HepG2 (cell line): ENCODE results near the gene IER5L. TPM values are rescaled to one million over a fixed set of nuclear protein-coding genes. Genes with fewer than 3 reads are reported as not detected.
A peak's percentile ranks its signal among the peaks of the same experiment; 100 is the strongest.

Experiments used
- BCL6 ChIP-seq: IDR thresholded peaks from 2 replicates; pipeline ENCODE4 v1.6.1; 2016; ENCODE audit warnings: missing genetic modification reagents, missing compliant biosample characterization
- CHD2 ChIP-seq: IDR thresholded peaks from 2 replicates; pipeline ENCODE4 v1.6.1; 2011; ENCODE audit warnings: low read depth, low read length, improper control_type of control experiment
- DMAP1 ChIP-seq: IDR thresholded peaks from 2 replicates; pipeline ENCODE4 v1.6.1; 2016
- DPF2 ChIP-seq: sonication (generic); formaldehyde crosslinking; IDR thresholded peaks from 2 replicates; pipeline ENCODE4 v1.4.0; 2020; ENCODE audit warnings: mild to moderate bottlenecking, low read depth, missing genetic modification reagents, borderline replicate concordance
- FLYWCH1 ChIP-seq: sonication (generic); formaldehyde crosslinking; IDR thresholded peaks from 2 replicates; pipeline ENCODE4 v1.8.1; 2023; ENCODE audit warnings: mild to moderate bottlenecking, missing genetic modification reagents
- GABPA ChIP-seq, 2 experiments: IDR thresholded peaks; 2 replicates each; pipeline ENCODE4 v1.6.1; 2011 to 2016; ENCODE audit warnings: low read depth in 2 of 2, low read length in 1 of 2, missing biosample characterization in 1 of 2, missing genetic modification characterization in 1 of 2
- MTF2 ChIP-seq: sonication (generic); formaldehyde crosslinking; IDR thresholded peaks from 2 replicates; pipeline ENCODE4 v1.5.0; 2020; ENCODE audit warnings: missing genetic modification reagents, borderline replicate concordance
- NFE2 ChIP-seq: sonication (generic); formaldehyde crosslinking; IDR thresholded peaks from 2 replicates; pipeline ENCODE4 v1.4.0; 2020; ENCODE audit warnings: missing genetic modification reagents
- NR2F2 ChIP-seq: IDR thresholded peaks from 2 replicates; pipeline ENCODE4 v1.6.1; 2012; ENCODE audit warnings: low read depth, inconsistent platforms, borderline replicate concordance
- RFX3 ChIP-seq: IDR thresholded peaks from 2 replicates; pipeline ENCODE4 v1.6.1; 2016; ENCODE audit warnings: missing biosample characterization, missing genetic modification reagents
- RXRB ChIP-seq: IDR thresholded peaks from 2 replicates; pipeline ENCODE4 v1.6.1; 2016; ENCODE audit warnings: borderline replicate concordance, missing genetic modification reagents, missing compliant biosample characterization
- SUZ12 ChIP-seq: fragments of 150-350 bp; IDR thresholded peaks from 2 replicates; pipeline ENCODE4 v1.6.1; 2014; ENCODE audit warnings: low read depth, low read length
- TP53 ChIP-seq: sonication (generic); formaldehyde crosslinking; conservative IDR thresholded peaks from 2 replicates; pipeline ENCODE4 v1.4.0; 2020; ENCODE audit warnings: missing genetic modification reagents
- ZHX1 ChIP-seq: sonication (generic); formaldehyde crosslinking; IDR thresholded peaks from 2 replicates; pipeline ENCODE4 v1.8.1; 2022; ENCODE audit warnings: low read depth, mild to moderate bottlenecking, missing genetic modification reagents
- ZNF552 ChIP-seq: sonication (generic); formaldehyde crosslinking; IDR thresholded peaks from 2 replicates; pipeline ENCODE4 v1.9.0; 2022; ENCODE audit warnings: missing genetic modification reagents, mild to moderate bottlenecking, borderline replicate concordance
- ZNF644 ChIP-seq: IDR thresholded peaks from 2 replicates; pipeline ENCODE4 v1.6.1; 2016; ENCODE audit warnings: low read depth
- ZNF704 ChIP-seq: sonication (generic); formaldehyde crosslinking; IDR thresholded peaks from 2 replicates; pipeline ENCODE4 v1.8.1; 2023; ENCODE audit warnings: mild to moderate bottlenecking, inconsistent platforms, moderate library complexity, missing genetic modification reagents, borderline replicate concordance
- ZNF724P ChIP-seq: sonication (generic); formaldehyde crosslinking; IDR thresholded peaks from 2 replicates; pipeline ENCODE4 v1.8.0; 2022; ENCODE audit warnings: missing genetic modification reagents, borderline replicate concordance
- ZNF782 ChIP-seq: sonication (generic); formaldehyde crosslinking; IDR thresholded peaks from 2 replicates; pipeline ENCODE4 v1.4.0; 2020; ENCODE audit warnings: missing genetic modification reagents, mild to moderate bottlenecking, borderline replicate concordance
- ZSCAN29 ChIP-seq: sonication (generic); formaldehyde crosslinking; conservative IDR thresholded peaks from 2 replicates; pipeline ENCODE4 v1.4.0; 2020; ENCODE audit warnings: mild to moderate bottlenecking, missing genetic modification reagents
- ZZZ3 ChIP-seq: sonication (generic); formaldehyde crosslinking; IDR thresholded peaks from 2 replicates; pipeline ENCODE4 v1.4.0; 2020; ENCODE audit warnings: missing genetic modification reagents, mild to moderate bottlenecking, borderline replicate concordance
- polyA plus RNA-seq, 8 experiments: library from polyadenylated mRNA; depleted of rRNA in 3 of 8; stranded (reverse) in 7 of 8; unstranded in 1 of 8; fragments of >200 nt; fragmentation: Illumina TruSeq in 4 of 8; extraction: Trizol in 4 of 8; gene quantifications; 2 replicates each; pipeline versions ENCODE4 v1.2.1 to v1.2.3, GENCODE V29; 2011 to 2016; ENCODE audit warnings: low read depth in 4 of 8, missing spikeins in 1 of 8, mixed read lengths in 1 of 8; ENCODE audit not compliant: insufficient read depth in 1 of 8
- total RNA-seq, 5 experiments: library from RNA; depleted of rRNA; stranded (reverse); fragments of >200 nt; fragmentation: Illumina TruSeq; extraction: Trizol; gene quantifications; 2 replicates each; pipeline ENCODE4 v1.2.3, GENCODE V29; 2016; ENCODE audit warnings: low read depth in 1 of 5
- TF ChIP-seq, protein P1 (sequence below): sonication (generic); formaldehyde crosslinking; IDR thresholded peaks from 2 replicates; pipeline ENCODE4 v1.4.0; 2020; ENCODE audit warnings: missing genetic modification reagents
- TF ChIP-seq, protein P2 (sequence below): sonication (generic); formaldehyde crosslinking; IDR thresholded peaks from 2 replicates; pipeline ENCODE4 v1.4.0; 2020; ENCODE audit warnings: mild to moderate bottlenecking, missing genetic modification reagents

IER5L gene
- total and polyA plus RNA-seq, 2 of the 13 experiments (the other 11 are each of a cell fraction or from before 2014, with no cell fraction given) = 1.8 to 3.3 TPM

DNA sequence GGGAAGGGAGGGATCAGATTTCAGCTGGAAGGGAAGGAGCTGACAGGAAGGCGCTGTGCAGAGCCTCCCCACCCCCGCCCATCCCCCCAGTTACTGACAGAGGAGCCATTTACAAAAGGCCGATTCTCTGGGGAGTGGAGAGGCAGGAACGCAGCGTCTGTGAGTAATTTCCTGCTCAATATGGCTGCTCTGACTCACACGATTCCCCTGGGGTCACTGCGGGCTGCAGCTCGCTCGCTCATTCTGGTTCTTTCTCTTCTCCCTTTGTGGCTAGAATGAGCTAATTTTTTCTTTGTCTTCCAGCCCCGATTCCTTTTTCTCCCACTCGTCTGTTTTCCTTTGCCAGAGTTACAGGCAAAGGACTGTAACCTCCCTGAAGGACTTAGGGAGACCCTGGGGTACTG is 38.1 kb downstream of the IER5L start (continued):
- TF ChIP-seq ZHX1 (CRISPR knock-in tag) (0 out of 2 replicates have a peak, but pooled peaks have one; percentile 22), TP53 (no peak), RFX3 (CRISPR knock-in tag) (no peak), ZZZ3 (CRISPR knock-in tag) (no peak), MTF2 (CRISPR knock-in tag) (no peak), RXRB (0 out of 2 replicates have a peak, but pooled peaks have one; percentile 14), ZNF704 (CRISPR knock-in tag) (no peak), NFE2 (CRISPR knock-in tag) (no peak), GABPA (IDR thresholded peaks at IDR 0.05; ENCODE audit: low read depth, low read length) (peak; percentile 42), GABPA (CRISPR knock-in tag; IDR thresholded peaks at IDR 0.05; ENCODE audit: low read depth) (peak; percentile 73), DPF2 (CRISPR knock-in tag) (no peak), NR2F2 (0 out of 2 replicates have a peak, but pooled peaks have one; percentile 10), ZSCAN29 (CRISPR knock-in tag) (no peak), ZNF782 (CRISPR knock-in tag) (no peak), BCL6 (CRISPR knock-in tag) (no peak), FLYWCH1 (no peak), ZNF552 (CRISPR knock-in tag) (no peak), CHD2 (peak; percentile 37; the same call in 1 of the 2 replicates), ZNF644 (0 out of 2 replicates have a peak, but pooled peaks have one; percentile 4), DMAP1 (CRISPR knock-in tag) (peak; percentile 25; the same call in 1 of the 2 replicates), SUZ12 (no peak), ZNF724P (CRISPR knock-in tag) (no peak)
- TF ChIP-seq, protein P1, sequence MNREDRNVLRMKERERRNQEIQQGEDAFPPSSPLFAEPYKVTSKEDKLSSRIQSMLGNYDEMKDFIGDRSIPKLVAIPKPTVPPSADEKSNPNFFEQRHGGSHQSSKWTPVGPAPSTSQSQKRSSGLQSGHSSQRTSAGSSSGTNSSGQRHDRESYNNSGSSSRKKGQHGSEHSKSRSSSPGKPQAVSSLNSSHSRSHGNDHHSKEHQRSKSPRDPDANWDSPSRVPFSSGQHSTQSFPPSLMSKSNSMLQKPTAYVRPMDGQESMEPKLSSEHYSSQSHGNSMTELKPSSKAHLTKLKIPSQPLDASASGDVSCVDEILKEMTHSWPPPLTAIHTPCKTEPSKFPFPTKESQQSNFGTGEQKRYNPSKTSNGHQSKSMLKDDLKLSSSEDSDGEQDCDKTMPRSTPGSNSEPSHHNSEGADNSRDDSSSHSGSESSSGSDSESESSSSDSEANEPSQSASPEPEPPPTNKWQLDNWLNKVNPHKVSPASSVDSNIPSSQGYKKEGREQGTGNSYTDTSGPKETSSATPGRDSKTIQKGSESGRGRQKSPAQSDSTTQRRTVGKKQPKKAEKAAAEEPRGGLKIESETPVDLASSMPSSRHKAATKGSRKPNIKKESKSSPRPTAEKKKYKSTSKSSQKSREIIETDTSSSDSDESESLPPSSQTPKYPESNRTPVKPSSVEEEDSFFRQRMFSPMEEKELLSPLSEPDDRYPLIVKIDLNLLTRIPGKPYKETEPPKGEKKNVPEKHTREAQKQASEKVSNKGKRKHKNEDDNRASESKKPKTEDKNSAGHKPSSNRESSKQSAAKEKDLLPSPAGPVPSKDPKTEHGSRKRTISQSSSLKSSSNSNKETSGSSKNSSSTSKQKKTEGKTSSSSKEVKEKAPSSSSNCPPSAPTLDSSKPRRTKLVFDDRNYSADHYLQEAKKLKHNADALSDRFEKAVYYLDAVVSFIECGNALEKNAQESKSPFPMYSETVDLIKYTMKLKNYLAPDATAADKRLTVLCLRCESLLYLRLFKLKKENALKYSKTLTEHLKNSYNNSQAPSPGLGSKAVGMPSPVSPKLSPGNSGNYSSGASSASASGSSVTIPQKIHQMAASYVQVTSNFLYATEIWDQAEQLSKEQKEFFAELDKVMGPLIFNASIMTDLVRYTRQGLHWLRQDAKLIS (CRISPR knock-in tag) = no peak
- TF ChIP-seq, protein P2, sequence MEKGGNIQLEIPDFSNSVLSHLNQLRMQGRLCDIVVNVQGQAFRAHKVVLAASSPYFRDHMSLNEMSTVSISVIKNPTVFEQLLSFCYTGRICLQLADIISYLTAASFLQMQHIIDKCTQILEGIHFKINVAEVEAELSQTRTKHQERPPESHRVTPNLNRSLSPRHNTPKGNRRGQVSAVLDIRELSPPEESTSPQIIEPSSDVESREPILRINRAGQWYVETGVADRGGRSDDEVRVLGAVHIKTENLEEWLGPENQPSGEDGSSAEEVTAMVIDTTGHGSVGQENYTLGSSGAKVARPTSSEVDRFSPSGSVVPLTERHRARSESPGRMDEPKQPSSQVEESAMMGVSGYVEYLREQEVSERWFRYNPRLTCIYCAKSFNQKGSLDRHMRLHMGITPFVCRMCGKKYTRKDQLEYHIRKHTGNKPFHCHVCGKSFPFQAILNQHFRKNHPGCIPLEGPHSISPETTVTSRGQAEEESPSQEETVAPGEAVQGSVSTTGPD (CRISPR knock-in tag) = no peak
